ENCODE measurements around the gene NPAP1.

GRCh38 chr15:24684313-24684712 is 8.7 kb downstream of the NPAP1 start:
- no peak for TF ChIP-seq JUND (IDR thresholded peaks at IDR 0.05)
- TF ChIP-seq EZH2phosphoT487 (IDR thresholded peaks at IDR 0.05; ENCODE audit: borderline replicate concordance, low read depth): no peak
- no peak for TF ChIP-seq EP300 (IDR thresholded peaks at IDR 0.05; ENCODE audit: borderline replicate concordance in 1 of 2, low read depth in 1 of 2, low read length in 1 of 2)
- TF ChIP-seq CHD2 (IDR thresholded peaks at IDR 0.05; ENCODE audit: low read length, partially characterized antibody): no peak
- no peak for TF ChIP-seq POLR2AphosphoS5 (IDR thresholded peaks at IDR 0.05; ENCODE audit: low read depth, low read length)
